GM23248 (cell line): ENCODE measurements around the gene FAM98B. TPM values are rescaled to one million over a fixed set of nuclear protein-coding genes. Genes with fewer than 3 reads are reported as not detected.

Source experiments
- DNase-seq: peaks from one replicate; pipeline ENCODE4 v3.0.0-alpha.2; 2015
- H2AFZ ChIP-seq: fragments of 200-600 bp; sonication (generic); 2 replicates; pipeline ENCODE4 v1.6.1; 2016; ENCODE audit warnings: antibody characterized with exemption
- H3F3A ChIP-seq: fragments of 200-600 bp; sonication (generic); 2 replicates; pipeline ENCODE4 v1.6.1; 2016; ENCODE audit warnings: mild to moderate bottlenecking, antibody characterized with exemption, mixed run types; ENCODE audit not compliant: insufficient read depth
- H3K27ac ChIP-seq: fragments of 200-600 bp; sonication (generic); 2 replicates; pipeline ENCODE4 v1.5.1; 2016; ENCODE audit warnings: mild to moderate bottlenecking
- H3K27me3 ChIP-seq: fragments of 200-600 bp; sonication (generic); replicated peaks from 2 replicates; pipeline ENCODE4 v1.6.1; 2016; ENCODE audit warnings: mild to moderate bottlenecking; ENCODE audit not compliant: insufficient read depth
- H3K36me3 ChIP-seq: fragments of 200-600 bp; sonication (generic); 2 replicates; pipeline ENCODE4 v1.6.1; 2016; ENCODE audit warnings: low read depth, mild to moderate bottlenecking
- H3K4me1 ChIP-seq: fragments of 200-600 bp; sonication (generic); 2 replicates; pipeline ENCODE4 v1.6.1; 2016; ENCODE audit warnings: mild to moderate bottlenecking; ENCODE audit not compliant: insufficient read depth
- H3K4me2 ChIP-seq: fragments of 200-600 bp; sonication (generic); one replicate; pipeline ENCODE4 v1.6.1; 2016; ENCODE audit warnings: mild to moderate bottlenecking; ENCODE audit not compliant: unreplicated experiment
- H3K4me3 ChIP-seq: fragments of 200-600 bp; sonication (generic); 2 replicates; pipeline ENCODE4 v1.5.1; 2016; ENCODE audit warnings: mild to moderate bottlenecking
- H3K79me2 ChIP-seq: fragments of 200-600 bp; sonication (generic); 2 replicates; pipeline ENCODE4 v1.6.1; 2016; ENCODE audit warnings: mild to moderate bottlenecking; ENCODE audit not compliant: insufficient read depth
- H3K9ac ChIP-seq: fragments of 200-600 bp; sonication (generic); 2 replicates; pipeline ENCODE4 v1.6.1; 2016; ENCODE audit warnings: mild to moderate bottlenecking
- H3K9me2 ChIP-seq: fragments of 200-600 bp; sonication (generic); 2 replicates; pipeline ENCODE4 v1.6.1; 2016; ENCODE audit warnings: mixed run types, mild to moderate bottlenecking, moderate library complexity; ENCODE audit not compliant: insufficient read depth
- H3K9me3 ChIP-seq: fragments of 200-600 bp; sonication (generic); one replicate; pipeline ENCODE4 v1.6.1; 2017; ENCODE audit warnings: low read depth
- H4K20me1 ChIP-seq: fragments of 200-600 bp; sonication (generic); 2 replicates; pipeline ENCODE4 v1.6.0; 2016; ENCODE audit not compliant: insufficient read depth
- EZH2 ChIP-seq: fragments of 200-600 bp; sonication (generic); IDR thresholded peaks from 2 replicates; pipeline ENCODE4 v1.6.1; 2018; ENCODE audit warnings: antibody characterized with exemption, mild to moderate bottlenecking; ENCODE audit not compliant: insufficient read depth, poor library complexity, severe bottlenecking
- EZH2phosphoT487 ChIP-seq: fragments of 200-600 bp; sonication (generic); IDR thresholded peaks from 2 replicates; pipeline ENCODE4 v1.6.1; 2018; ENCODE audit warnings: antibody characterized with exemption, moderate library complexity, mild to moderate bottlenecking, low read depth; ENCODE audit not compliant: insufficient read depth
- WGBS, 2 experiments: methylation state at CpG; one replicate each; pipeline ENCODE4 v1.1.6; 2015 to 2017; ENCODE audit warnings: low lambda C conversion rate in 2 of 2, low coverage in 1 of 2; ENCODE audit errors: missing lambda C conversion rate in 2 of 2; 5-methylcytosine and 5-hydroxymethylcytosine counted together
- in situ Hi-C: fragments of 300-500 bp; cut with MboI; formaldehyde crosslinking; loops from 2 replicates; pipeline ENCODE4 v1.15.0; 2020
- polyA plus RNA-seq: library from polyadenylated mRNA; unstranded; fragments of >200 nt; fragmentation: Nextera tagmentation; extraction: Ambion mirVana; gene quantifications from 2 replicates; pipeline ENCODE4 v1.2.1, GENCODE V29; 2016
- total RNA-seq: library from RNA; depleted of rRNA; stranded (reverse); fragments of >200 nt; shearing (Covaris generic); gene quantifications from 2 replicates; pipeline ENCODE4 v1.2.3, GENCODE V29; 2014

FAM98B gene
- total and polyA plus RNA-seq, 2 experiments from 2014 or later, result 1.8 to 4.2 TPM

- Histone ChIP-seq H4K20me1 (no peaks in the 10 kb centered on the region), H3K9me3 (no peaks in the 10 kb centered on the region), H3F3A (no peaks in the 10 kb centered on the region), H3K4me1 (no peaks in the 10 kb centered on the region), H2AFZ (no peak overlapping the region), H3K9ac (no peak overlapping the region), H3K4me2 (no peak overlapping the region), H3K27ac (no peak overlapping the region), H3K27me3 (no peaks in the 10 kb centered on the region), H3K36me3 (no peaks in the 10 kb centered on the region), H3K9me2 (no peaks in the 10 kb centered on the region), H3K4me3 (no peak overlapping the region), H3K79me2 (no peaks in the 10 kb centered on the region)
- in situ Hi-C loops, result no loop called here
- no peak for TF ChIP-seq EZH2
- no peak for TF ChIP-seq EZH2phosphoT487
- DNase-seq, result no peak
- WGBS, 2 experiments, result 89% methylated on average over 4 of the region's 4 CpGs
These were observed 55.2 kb downstream of the FAM98B start for GRCh38 chr15:38509152-38509551.

GRCh38 chr15:38512901-38513300 is 59.0 kb downstream of the FAM98B start:
- Histone ChIP-seq H3K9me3 (no peaks in the 10 kb centered on the region), H2AFZ (no peak overlapping the region), H3F3A (no peaks in the 10 kb centered on the region), H3K9me2 (no peaks in the 10 kb centered on the region), H3K27ac (no peak overlapping the region), H4K20me1 (no peaks in the 10 kb centered on the region), H3K4me3 (no peak overlapping the region), H3K4me1 (no peaks in the 10 kb centered on the region), H3K27me3 (no peaks in the 10 kb centered on the region), H3K9ac (no peak overlapping the region), H3K79me2 (no peaks in the 10 kb centered on the region), H3K4me2 (no peak overlapping the region), H3K36me3 (no peaks in the 10 kb centered on the region)
- DNase-seq, result no peak
- WGBS, 2 experiments, result 90 to 100% methylated on average over 1 of the region's 1 CpG
- TF ChIP-seq EZH2 (no peak), EZH2phosphoT487 (no peak)
- in situ Hi-C loops, result no loop called here

- Histone ChIP-seq H3F3A (no peaks in the 10 kb centered on the region), H4K20me1 (no peaks in the 10 kb centered on the region), H3K79me2 (no peaks in the 10 kb centered on the region), H3K4me3 (no peak overlapping the region), H3K4me1 (0 out of 2 replicates have a peak, but pooled peaks cover 1% of the 10 kb centered on the region), H3K9me2 (no peaks in the 10 kb centered on the region), H3K27ac (no peak overlapping the region), H3K9me3 (no peaks in the 10 kb centered on the region), H3K9ac (no peak overlapping the region), H3K27me3 (no peaks in the 10 kb centered on the region), H3K36me3 (no peaks in the 10 kb centered on the region), H2AFZ (no peak overlapping the region), H3K4me2 (no peak overlapping the region)
- TF ChIP-seq EZH2 (no peak), EZH2phosphoT487 (no peak)
- 58% methylated on average over 2 of the region's 2 CpGs for WGBS, 2 experiments
- in situ Hi-C loops, result no loop called here
- no peak for DNase-seq
These were observed 60.7 kb downstream of the FAM98B start for GRCh38 chr15:38514601-38515000.

- Histone ChIP-seq H3K9ac (no peak overlapping the region), H3K9me2 (no peaks in the 10 kb centered on the region), H3K27ac (no peak overlapping the region), H2AFZ (no peak overlapping the region), H3K4me1 (peaks cover 10% of the 10 kb centered on the region; the same call in 1 of the 2 replicates), H3K36me3 (no peaks in the 10 kb centered on the region), H3K4me3 (no peak overlapping the region), H3K79me2 (no peaks in the 10 kb centered on the region), H3K9me3 (no peaks in the 10 kb centered on the region), H4K20me1 (no peaks in the 10 kb centered on the region), H3F3A (no peaks in the 10 kb centered on the region), H3K27me3 (no peaks in the 10 kb centered on the region), H3K4me2 (no peak overlapping the region)
- no peak for TF ChIP-seq EZH2phosphoT487
- TF ChIP-seq EZH2, result no peak
- WGBS, 2 experiments, result 79 to 80% methylated on average over 5 of the region's 5 CpGs
- in situ Hi-C loops, result no loop called here
- no peak for DNase-seq
These were observed 62.7 kb downstream of the FAM98B start for GRCh38 chr15:38516626-38517025.

- Histone ChIP-seq H3K9ac (no peak overlapping the region), H3K79me2 (no peaks in the 10 kb centered on the region), H3K9me2 (no peaks in the 10 kb centered on the region), H3K9me3 (no peaks in the 10 kb centered on the region), H3F3A (no peaks in the 10 kb centered on the region), H3K27ac (no peak overlapping the region), H3K27me3 (no peaks in the 10 kb centered on the region), H3K4me2 (no peak overlapping the region), H2AFZ (no peak overlapping the region), H4K20me1 (no peaks in the 10 kb centered on the region), H3K4me3 (no peak overlapping the region), H3K4me1 (peaks cover 10% of the 10 kb centered on the region; the same call in 1 of the 2 replicates), H3K36me3 (no peaks in the 10 kb centered on the region)
- peak; percentile 36 for DNase-seq
- TF ChIP-seq EZH2, result no peak
- no peak for TF ChIP-seq EZH2phosphoT487
- WGBS, 2 experiments, result 65 to 66% methylated on average over 2 of the region's 2 CpGs
- in situ Hi-C loops, result no loop called here
These were observed 63.5 kb downstream of the FAM98B start for GRCh38 chr15:38517312-38517975.
